Effector memory CD4-positive, alpha-beta T cell (primary cell): Measurements from ENCODE around the gene CEACAM6.
"Not testable (repeated sequence)": the region's sequence is repeated elsewhere in the genome, so short reads cannot be mapped to it uniquely, and the experiment has no call there.

ENCODE experiments used
- DNase-seq, 3 donors: peaks; one replicate each; pipeline ENCODE4 v3.0.0-alpha.2; 2020
- H3K27ac ChIP-seq: 2 replicates; pipeline ENCODE4 v1.7.0; 2013; ENCODE audit warnings: mild to moderate bottlenecking, low read length, moderate library complexity; ENCODE audit not compliant: insufficient read depth, poor library complexity, severe bottlenecking
- H3K27me3 ChIP-seq: replicated peaks from 2 replicates; pipeline ENCODE4 v1.7.0; 2013; ENCODE audit warnings: mild to moderate bottlenecking, low read length; ENCODE audit not compliant: insufficient read depth, control insufficient read depth, poor library complexity, severe bottlenecking
- H3K36me3 ChIP-seq: 2 replicates; pipeline ENCODE4 v1.7.0; 2013; ENCODE audit warnings: mild to moderate bottlenecking, low read length, moderate library complexity; ENCODE audit not compliant: control insufficient read depth, insufficient read depth
- H3K4me1 ChIP-seq: 2 replicates; pipeline ENCODE4 v1.7.0; 2013; ENCODE audit warnings: low read length, mild to moderate bottlenecking; ENCODE audit not compliant: control insufficient read depth, insufficient read depth, poor library complexity, severe bottlenecking
- H3K4me3 ChIP-seq: 2 replicates; pipeline ENCODE4 v1.7.0; 2013; ENCODE audit warnings: low read length, low read depth, mild to moderate bottlenecking; ENCODE audit not compliant: insufficient read depth, poor library complexity, severe bottlenecking
- H3K9me3 ChIP-seq: 2 replicates; pipeline ENCODE4 v1.7.0; 2013; ENCODE audit warnings: mild to moderate bottlenecking, low read length, moderate library complexity; ENCODE audit not compliant: control insufficient read depth
- total RNA-seq, 3 donors: gene quantifications; one replicate each; lab custom pipeline; 2026; lab: John Stamatoyannopoulos, UW

CEACAM6 gene
- 0 reads per million in 3 donors for total RNA-seq

DNA sequence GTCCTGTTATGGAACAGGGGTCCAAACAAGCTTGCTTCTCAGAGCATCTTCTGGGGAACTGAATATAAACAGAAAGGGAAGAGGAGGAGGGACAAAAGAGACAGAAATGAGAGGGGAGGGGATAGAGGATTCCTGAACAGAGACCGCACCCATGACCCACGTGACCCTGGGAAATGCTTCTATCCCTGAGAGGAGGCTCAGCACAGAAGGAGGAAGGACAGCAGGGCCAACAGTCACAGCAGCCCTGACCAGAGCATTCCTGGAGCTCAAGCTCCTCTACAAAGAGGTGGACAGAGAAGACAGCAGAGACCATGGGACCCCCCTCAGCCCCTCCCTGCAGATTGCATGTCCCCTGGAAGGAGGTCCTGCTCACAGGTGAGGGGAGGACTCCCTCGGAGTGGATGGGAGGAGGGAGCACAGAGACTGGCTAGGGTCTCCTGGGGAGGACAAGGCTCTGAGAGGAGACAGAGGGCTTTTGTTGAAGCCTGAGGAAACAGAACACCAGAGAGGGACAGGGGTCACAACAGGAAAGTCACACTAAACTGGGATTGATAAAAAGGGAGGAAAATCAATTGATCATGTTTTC is at the start of gene CEACAM6:
Gene CEACAM6 (plus strand): TSS at position 203 of the 586 bp plus-strand sequence. CDS start 109 bp downstream, at position 312.
- no peaks in the 10 kb centered on the region for H3K4me1 ChIP-seq
- no peak for DNase-seq
- H3K9me3 ChIP-seq = no peaks in the 10 kb centered on the region
- H3K27ac ChIP-seq = no peak within 1 kb of the TSS
- peaks cover under 1% of the 10 kb centered on the region for H3K27me3 ChIP-seq
- H3K36me3 ChIP-seq = no peaks in the 10 kb centered on the region
- H3K4me3 ChIP-seq = no peak within 1 kb of the TSS

DNA sequence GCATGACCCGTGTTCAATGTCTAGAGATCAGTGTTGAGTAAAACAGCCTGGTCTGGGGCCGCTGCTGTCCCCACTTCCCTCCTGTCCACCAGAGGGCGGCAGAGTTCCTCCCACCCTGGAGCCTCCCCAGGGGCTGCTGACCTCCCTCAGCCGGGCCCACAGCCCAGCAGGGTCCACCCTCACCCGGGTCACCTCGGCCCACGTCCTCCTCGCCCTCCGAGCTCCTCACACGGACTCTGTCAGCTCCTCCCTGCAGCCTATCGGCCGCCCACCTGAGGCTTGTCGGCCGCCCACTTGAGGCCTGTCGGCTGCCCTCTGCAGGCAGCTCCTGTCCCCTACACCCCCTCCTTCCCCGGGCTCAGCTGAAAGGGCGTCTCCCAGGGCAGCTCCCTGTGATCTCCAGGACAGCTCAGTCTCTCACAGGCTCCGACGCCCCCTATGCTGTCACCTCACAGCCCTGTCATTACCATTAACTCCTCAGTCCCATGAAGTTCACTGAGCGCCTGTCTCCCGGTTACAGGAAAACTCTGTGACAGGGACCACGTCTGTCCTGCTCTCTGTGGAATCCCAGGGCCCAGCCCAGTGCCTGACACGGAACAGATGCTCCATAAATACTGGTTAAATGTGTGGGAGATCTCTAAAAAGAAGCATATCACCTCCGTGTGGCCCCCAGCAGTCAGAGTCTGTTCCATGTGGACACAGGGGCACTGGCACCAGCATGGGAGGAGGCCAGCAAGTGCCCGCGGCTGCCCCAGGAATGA is 48.4 kb upstream of the CEACAM6 start:
- Histone ChIP-seq H3K4me3 (no peak overlapping the region), H3K27ac (no peak overlapping the region)

DNA sequence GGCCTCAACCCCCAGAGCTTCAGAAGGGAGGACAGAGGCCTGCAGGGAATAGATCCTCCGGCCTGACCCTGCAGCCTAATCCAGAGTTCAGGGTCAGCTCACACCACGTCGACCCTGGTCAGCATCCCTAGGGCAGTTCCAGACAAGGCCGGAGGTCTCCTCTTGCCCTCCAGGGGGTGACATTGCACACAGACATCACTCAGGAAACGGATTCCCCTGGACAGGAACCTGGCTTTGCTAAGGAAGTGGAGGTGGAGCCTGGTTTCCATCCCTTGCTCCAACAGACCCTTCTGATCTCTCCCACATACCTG is 47.9 kb upstream of the CEACAM6 start:
- Histone ChIP-seq H3K36me3 (no peaks in the 10 kb centered on the region), H3K4me1 (no peaks in the 10 kb centered on the region), H3K4me3 (no peak overlapping the region), H3K27ac (no peak overlapping the region), H3K9me3 (no peaks in the 10 kb centered on the region), H3K27me3 (peaks cover 11% of the 10 kb centered on the region)
- DNase-seq = no peak

More for the DNA sequence above, 48.4 kb upstream of the CEACAM6 start:
- Histone ChIP-seq H3K27me3 (peaks cover 11% of the 10 kb centered on the region), H3K4me1 (no peaks in the 10 kb centered on the region), H3K9me3 (no peaks in the 10 kb centered on the region), H3K36me3 (no peaks in the 10 kb centered on the region)
- peak; percentile 19 to 48 (median 47) for DNase-seq

DNA sequence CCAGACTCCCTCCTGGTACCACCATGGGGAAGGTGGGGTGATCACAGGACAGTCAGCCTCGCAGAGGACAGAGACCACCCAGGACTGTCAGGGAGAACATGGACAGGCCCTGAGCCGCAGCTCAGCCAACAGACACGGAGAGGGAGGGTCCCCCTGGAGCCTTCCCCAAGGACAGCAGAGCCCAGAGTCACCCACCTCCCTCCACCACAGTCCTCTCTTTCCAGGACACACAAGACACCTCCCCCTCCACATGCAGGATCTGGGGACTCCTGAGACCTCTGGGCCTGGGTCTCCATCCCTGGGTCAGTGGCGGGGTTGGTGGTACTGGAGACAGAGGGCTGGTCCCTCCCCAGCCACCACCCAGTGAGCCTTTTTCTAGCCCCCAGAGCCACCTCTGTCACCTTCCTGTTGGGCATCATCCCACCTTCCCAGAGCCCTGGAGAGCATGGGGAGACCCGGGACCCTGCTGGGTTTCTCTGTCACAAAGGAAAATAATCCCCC is 47.4 kb upstream of the CEACAM6 start:
- Histone ChIP-seq H3K27me3 (peaks cover 11% of the 10 kb centered on the region), H3K9me3 (no peaks in the 10 kb centered on the region), H3K4me3 (no peak overlapping the region), H3K36me3 (no peaks in the 10 kb centered on the region), H3K27ac (no peak overlapping the region), H3K4me1 (no peaks in the 10 kb centered on the region)
- DNase-seq = no peak

DNA sequence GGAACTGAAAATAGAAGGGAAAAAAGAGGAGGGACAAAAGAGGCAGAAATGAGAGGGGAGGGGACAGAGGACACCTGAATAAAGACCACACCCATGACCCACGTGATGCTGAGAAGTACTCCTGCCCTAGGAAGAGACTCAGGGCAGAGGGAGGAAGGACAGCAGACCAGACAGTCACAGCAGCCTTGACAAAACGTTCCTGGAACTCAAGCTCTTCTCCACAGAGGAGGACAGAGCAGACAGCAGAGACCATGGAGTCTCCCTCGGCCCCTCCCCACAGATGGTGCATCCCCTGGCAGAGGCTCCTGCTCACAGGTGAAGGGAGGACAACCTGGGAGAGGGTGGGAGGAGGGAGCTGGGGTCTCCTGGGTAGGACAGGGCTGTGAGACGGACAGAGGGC is 46.8 kb upstream of the CEACAM6 start, which contains the start of gene CEACAM5:
Gene CEACAM5 (plus strand): TSS at position 146 of the 400 bp plus-strand sequence. CDS start 106 bp downstream, at position 252.
- no peak within 1 kb of the TSS for H3K27ac ChIP-seq
- H3K9me3 ChIP-seq = no peaks in the 10 kb centered on the region
- H3K36me3 ChIP-seq = no peaks in the 10 kb centered on the region
- no peak within 1 kb of the TSS for H3K4me3 ChIP-seq
- H3K27me3 ChIP-seq = peaks cover 11% of the 10 kb centered on the region
- H3K4me1 ChIP-seq = no peaks in the 10 kb centered on the region
- no peak for DNase-seq

DNA sequence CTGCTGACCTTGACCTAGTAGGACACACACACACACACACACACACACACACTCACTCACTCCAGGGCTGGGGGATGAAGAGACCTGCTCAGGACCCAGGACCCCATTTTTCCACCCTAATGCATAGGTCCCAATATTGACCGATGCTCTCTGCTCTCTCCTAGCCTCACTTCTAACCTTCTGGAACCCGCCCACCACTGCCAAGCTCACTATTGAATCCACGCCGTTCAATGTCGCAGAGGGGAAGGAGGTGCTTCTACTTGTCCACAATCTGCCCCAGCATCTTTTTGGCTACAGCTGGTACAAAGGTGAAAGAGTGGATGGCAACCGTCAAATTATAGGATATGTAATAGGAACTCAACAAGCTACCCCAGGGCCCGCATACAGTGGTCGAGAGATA is 45.8 kb upstream of the CEACAM6 start:
- not testable (repeated sequence) for H3K9me3 ChIP-seq, H3K27ac ChIP-seq, H3K27me3 ChIP-seq, H3K36me3 ChIP-seq, DNase-seq, H3K4me3 ChIP-seq, H3K4me1 ChIP-seq

DNA sequence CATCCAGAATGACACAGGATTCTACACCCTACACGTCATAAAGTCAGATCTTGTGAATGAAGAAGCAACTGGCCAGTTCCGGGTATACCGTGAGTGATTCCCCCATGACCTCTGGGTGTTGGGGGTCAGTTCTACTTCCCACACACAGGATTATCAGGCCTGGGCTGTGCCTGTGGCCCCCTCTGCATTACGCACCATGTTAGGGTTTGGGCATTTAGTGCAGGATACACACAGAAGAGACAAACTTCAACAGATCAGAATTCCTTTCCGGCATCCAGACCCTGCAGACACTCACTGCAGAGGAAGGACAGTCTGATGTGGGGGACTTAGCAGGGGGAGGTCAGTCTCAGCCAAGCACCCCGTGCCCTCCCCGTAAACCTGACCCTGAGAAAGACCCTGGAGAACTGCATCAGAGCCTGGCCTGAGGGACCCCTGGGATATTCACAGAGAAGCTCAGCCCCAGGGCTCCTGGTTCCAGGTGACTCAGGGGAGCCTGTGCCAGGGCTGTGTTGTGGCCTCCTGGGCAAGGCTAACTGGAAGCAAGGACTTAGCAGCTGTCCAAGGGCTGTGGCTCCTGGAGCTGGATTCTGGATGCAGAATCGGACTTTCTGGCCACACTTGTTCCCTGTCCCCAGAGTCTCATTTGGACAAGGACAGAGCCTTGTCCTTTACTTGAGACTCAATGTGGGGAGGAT is 45.2 kb upstream of the CEACAM6 start:
- H3K9me3 ChIP-seq = no peaks in the 10 kb centered on the region
- H3K36me3 ChIP-seq = no peaks in the 10 kb centered on the region
- H3K4me3 ChIP-seq = no peak overlapping the region

DNA sequence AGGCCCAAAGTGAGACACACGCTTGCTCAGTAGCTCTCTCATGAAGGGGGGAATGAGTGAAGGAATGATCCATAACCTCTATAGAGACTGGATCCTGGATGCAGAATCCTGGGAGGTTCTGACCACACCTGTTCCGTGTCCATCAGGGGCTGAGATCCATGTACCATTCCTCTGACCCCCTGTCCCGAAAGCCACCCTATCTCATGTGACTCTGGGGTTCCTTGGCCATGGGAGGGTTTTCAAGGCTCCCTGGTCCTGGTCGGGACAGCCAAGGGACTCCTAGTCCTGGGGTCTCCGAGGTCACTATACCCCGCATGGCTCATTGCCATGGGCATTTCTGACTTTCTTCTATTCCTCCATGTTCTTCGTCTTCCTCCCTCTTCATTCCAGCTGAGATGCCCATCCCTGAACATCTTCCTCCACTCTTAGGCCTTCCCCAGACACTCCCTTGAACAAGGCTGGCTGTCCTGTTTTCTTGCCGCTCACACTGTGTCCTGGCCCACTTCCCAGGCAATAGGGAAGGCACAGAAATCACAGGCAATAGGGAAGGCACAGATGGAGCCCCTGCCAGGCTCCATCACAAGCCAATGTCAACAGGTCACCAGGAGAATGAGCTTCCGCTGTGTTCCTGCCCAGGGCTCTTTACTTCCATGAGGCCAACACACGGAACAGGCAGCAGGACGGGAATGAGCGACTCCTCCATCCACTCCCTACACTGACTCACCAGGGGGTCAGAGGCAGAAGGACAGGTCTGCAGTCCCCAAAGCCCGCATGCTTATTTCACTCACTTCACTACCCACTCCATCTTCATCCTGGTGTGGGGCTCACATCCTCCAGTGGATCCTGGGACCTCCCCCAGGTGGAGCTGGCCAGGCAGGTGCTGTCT is 43.7 kb upstream of the CEACAM6 start:
- no peak for DNase-seq
- Histone ChIP-seq H3K27me3 (peaks cover 3% of the 10 kb centered on the region), H3K4me3 (no peak overlapping the region), H3K27ac (no peak overlapping the region), H3K9me3 (no peaks in the 10 kb centered on the region), H3K4me1 (no peaks in the 10 kb centered on the region), H3K36me3 (no peaks in the 10 kb centered on the region)

More for the DNA sequence above, 45.2 kb upstream of the CEACAM6 start:
- Histone ChIP-seq H3K27me3 (peaks cover 4% of the 10 kb centered on the region), H3K4me1 (no peaks in the 10 kb centered on the region), H3K27ac (no peak overlapping the region)
- DNase-seq = no peak

DNA sequence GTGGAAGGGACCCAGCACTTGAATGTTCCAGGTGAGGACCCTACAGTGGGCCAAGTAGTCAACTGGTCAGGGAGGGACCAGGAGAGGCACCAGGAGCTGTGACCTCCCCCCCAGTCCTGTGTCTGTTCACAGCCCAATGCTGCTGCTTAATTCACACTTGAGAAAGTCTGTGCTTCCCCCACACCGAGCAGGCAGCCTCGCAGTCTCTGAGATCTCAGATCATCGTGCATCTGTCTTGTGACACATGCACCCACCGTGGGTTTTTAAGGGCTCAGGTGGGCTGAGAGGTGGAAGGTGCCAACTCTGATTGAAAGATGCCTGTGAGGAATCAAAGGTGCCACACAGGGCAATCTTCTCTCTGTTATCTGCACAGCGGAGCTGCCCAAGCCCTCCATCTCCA is 40.7 kb upstream of the CEACAM6 start:
- no peaks in the 10 kb centered on the region for H3K36me3 ChIP-seq
- no peak overlapping the region for H3K27ac ChIP-seq
- H3K4me1 ChIP-seq = no peaks in the 10 kb centered on the region
- DNase-seq = no peak
- H3K4me3 ChIP-seq = no peak overlapping the region
- H3K27me3 ChIP-seq = no peaks in the 10 kb centered on the region
- no peaks in the 10 kb centered on the region for H3K9me3 ChIP-seq
